NCI-H524 (cell line): ENCODE data around the gene APLP1.
"Not testable (repeated sequence)": the region's sequence is repeated elsewhere in the genome, so short reads cannot be mapped to it uniquely, and the experiment has no call there.

Experiments used
- DNase-seq, 2 experiments: peaks; one replicate each; lab custom pipeline; 2025; lab: John Stamatoyannopoulos, UW

APLP1 gene

GRCh38 chr19:35904311-35905068 is 36.1 kb downstream of the APLP1 start:
- no peak for DNase-seq

- no peak for DNase-seq
Measured at GRCh38 chr19:35905178-35905727, 36.9 kb downstream of the APLP1 start.

GRCh38 chr19:35907377-35907745 is 39.0 kb downstream of the APLP1 start:
- no peak for DNase-seq

- no peak for DNase-seq
Measured at GRCh38 chr19:35908010-35908441, 39.7 kb downstream of the APLP1 start, which contains the start of gene TYROBP. TSS of gene TYROBP (minus strand) at chr19:35908295. CDS start at chr19:35908228, 67 bp downstream.

- DNase-seq = no peak
Measured at GRCh38 chr19:35908973-35909683, 40.8 kb downstream of the APLP1 start.

- no peak for DNase-seq
Measured at GRCh38 chr19:35909684-35910035, 41.3 kb downstream of the APLP1 start.

- DNase-seq = not testable (repeated sequence)
Measured at GRCh38 chr19:35910355-35910754, 42.0 kb downstream of the APLP1 start.

- peak in 1 of 2 experiments; percentile 27 for DNase-seq
Measured at GRCh38 chr19:35911173-35911572, 42.8 kb downstream of the APLP1 start.

- no peak for DNase-seq
Measured at GRCh38 chr19:35911790-35912189, 43.4 kb downstream of the APLP1 start.

GRCh38 chr19:35913589-35913988 is 45.2 kb downstream of the APLP1 start:
- no peak for DNase-seq

GRCh38 chr19:35915443-35915842 is 47.1 kb downstream of the APLP1 start:
- DNase-seq = no peak

- DNase-seq = no peak
Measured at GRCh38 chr19:35919306-35919705, 50.9 kb downstream of the APLP1 start.

GRCh38 chr19:35921012-35921411 is 52.6 kb downstream of the APLP1 start:
- DNase-seq = no peak

- no peak for DNase-seq
Measured at GRCh38 chr19:35925501-35925900, 57.1 kb downstream of the APLP1 start.

GRCh38 chr19:35928507-35928906 is 60.1 kb downstream of the APLP1 start:
- DNase-seq = no peak
